Right lobe of liver (tissue), 6 donors: ENCODE results near the gene HDAC4. TPM values are rescaled to one million over a fixed set of nuclear protein-coding genes. Genes with fewer than 3 reads are reported as not detected.

Experiments
- ATAC-seq, 4 donors: fragments of 200-7000 bp; cut with Tn5 transposase; one replicate each; pipeline ENCODE4 v1.9.1; 2020; ENCODE audit warnings: mild to moderate bottlenecking in 4 of 4, moderate library complexity in 4 of 4
- DNase-seq, 3 donors: peaks; one replicate each; pipeline ENCODE4 v3.0.0-alpha.2; 2020
- H3K27ac ChIP-seq, 3 donors: fragments of 200-600 bp; one replicate each; pipeline ENCODE4 v1.8.0; 2022
- H3K27me3 ChIP-seq, 2 donors: fragments of 200-600 bp; one replicate each; pipeline ENCODE4 v1.8.0; 2022
- H3K36me3 ChIP-seq, 4 donors: fragments of 200-600 bp; sonication (generic) in 1 of 4; one replicate each; pipeline versions ENCODE4 v1.5.1 to v1.8.0; 2017 to 2022; ENCODE audit warnings: control low read depth in 1 of 4
- H3K4me1 ChIP-seq, 4 donors: fragments of 200-600 bp; sonication (generic) in 1 of 4; one replicate each; pipeline versions ENCODE4 v1.5.1 to v1.8.0; 2017 to 2022; ENCODE audit warnings: control low read depth in 1 of 4
- H3K4me3 ChIP-seq, 3 donors: fragments of 200-600 bp; one replicate each; pipeline ENCODE4 v1.8.0; 2022
- H3K9me3 ChIP-seq, 4 donors: fragments of 200-600 bp; sonication (generic) in 1 of 4; one replicate each; pipeline versions ENCODE4 v1.5.1 to v1.8.0; 2017 to 2022; ENCODE audit warnings: control low read depth in 1 of 4
- POLR2A ChIP-seq: fragments of 450-650 bp; IDR thresholded peaks from one replicate; pipeline ENCODE4 v1.6.1; 2017; ENCODE audit warnings: antibody characterized with exemption, mild to moderate bottlenecking
- WGBS: methylation state at CpG from one replicate; pipeline ENCODE4 v1.1.6; 2018; ENCODE audit warnings: low coverage, low lambda C conversion rate; ENCODE audit not compliant: insufficient coverage; ENCODE audit errors: missing lambda C conversion rate; 5-methylcytosine and 5-hydroxymethylcytosine counted together
- intact Hi-C, 2 donors: fragments of 100-400 bp; cut with DNase I; formaldehyde crosslinking; loops; one replicate each; pipeline versions ENCODE4 v1.11.2 to v1.14.1; 2022
- total RNA-seq, 6 experiments: library from RNA; depleted of rRNA in 2 of 6; stranded (reverse); fragments of >200 nt in 2 of 6; fragmentation: NEBNext Ultra II Directional in 3 of 6; extraction: Animal tissue kit (Norgen Biotek cat#: 25700) in 3 of 6; gene quantifications; one replicate each; pipeline versions ENCODE4 v1.1.0 to v1.2.4, GENCODE V29; 2016 to 2023
- TF ChIP-seq, protein P1 (sequence below), 4 donors: fragments of 200-600 bp in 3 of 4; fragments of 450-650 bp in 1 of 4; IDR thresholded peaks; one replicate each; pipeline versions ENCODE4 v1.5.1 to v1.8.0; 2016 to 2022; ENCODE audit warnings: antibody characterized with exemption in 4 of 4, mild to moderate bottlenecking in 2 of 4
- donor health status: DM: no; HTN: yes; CAD: no.
- donor health status: DM: no; HTN: no; CAD: no.
- donor health status: DM: no; HTN: no; CAD: no.
- donor health status: DM: no; HTN: yes; CAD: no.
- donor health status: DM: no; HTN: yes; CAD: no.

Gene HDAC4
- total RNA-seq, 6 experiments from 2014 or later = 8.9 to 22.4 (median 14.7) TPM

DNA sequence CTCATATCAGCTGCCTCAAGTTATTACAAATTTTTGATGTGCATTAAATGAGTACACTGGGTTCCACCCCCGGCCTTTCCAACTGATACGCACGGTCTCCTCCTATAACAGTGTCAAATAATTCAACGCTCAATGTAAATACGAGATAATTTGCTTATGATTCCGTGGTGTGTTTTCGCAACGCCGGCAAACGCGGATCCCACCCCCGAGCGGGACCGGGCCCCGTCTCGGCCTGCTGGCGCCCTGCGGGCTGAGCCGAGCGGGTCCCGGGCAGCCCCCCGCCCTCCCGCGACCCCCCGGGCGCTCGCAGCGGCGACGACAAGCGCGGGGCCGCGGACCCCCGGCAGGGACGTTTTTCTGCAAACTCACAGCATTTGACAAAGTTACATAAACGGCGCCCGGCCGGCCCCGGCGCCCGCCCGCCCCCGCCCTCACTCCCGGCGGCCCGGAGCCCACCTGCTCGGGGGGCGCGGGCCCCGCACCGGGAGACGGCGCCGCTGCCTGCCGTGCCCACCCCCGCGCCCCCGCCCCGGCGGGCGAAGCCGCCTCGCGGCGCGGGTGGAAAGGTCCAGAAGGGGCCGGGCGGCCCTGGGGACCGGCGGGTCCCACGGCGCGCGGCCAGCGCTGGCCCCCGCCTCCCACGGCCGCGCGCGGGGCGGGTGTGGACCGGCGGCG, 762 bp downstream of the HDAC4 start:
- peak overlapping the region in 1 of 3 donors; percentile 60 for H3K27ac ChIP-seq
- H3K4me3 ChIP-seq = peak overlapping the region; percentile 41 to 61 (median 55)
- DNase-seq (peak in 1 of 3 donors; percentile 50), ATAC-seq (no peak)
- under 1% methylated on average over 20 of the region's 87 CpGs for WGBS
- no peaks in the 10 kb centered on the region for H3K36me3 ChIP-seq
- no peaks in the 10 kb centered on the region for H3K4me1 ChIP-seq
- no peaks in the 10 kb centered on the region for H3K9me3 ChIP-seq
- no peaks in the 10 kb centered on the region for H3K27me3 ChIP-seq
- intact Hi-C loops = no loop called here
- TF ChIP-seq POLR2A = no peak
- TF ChIP-seq, protein P1, sequence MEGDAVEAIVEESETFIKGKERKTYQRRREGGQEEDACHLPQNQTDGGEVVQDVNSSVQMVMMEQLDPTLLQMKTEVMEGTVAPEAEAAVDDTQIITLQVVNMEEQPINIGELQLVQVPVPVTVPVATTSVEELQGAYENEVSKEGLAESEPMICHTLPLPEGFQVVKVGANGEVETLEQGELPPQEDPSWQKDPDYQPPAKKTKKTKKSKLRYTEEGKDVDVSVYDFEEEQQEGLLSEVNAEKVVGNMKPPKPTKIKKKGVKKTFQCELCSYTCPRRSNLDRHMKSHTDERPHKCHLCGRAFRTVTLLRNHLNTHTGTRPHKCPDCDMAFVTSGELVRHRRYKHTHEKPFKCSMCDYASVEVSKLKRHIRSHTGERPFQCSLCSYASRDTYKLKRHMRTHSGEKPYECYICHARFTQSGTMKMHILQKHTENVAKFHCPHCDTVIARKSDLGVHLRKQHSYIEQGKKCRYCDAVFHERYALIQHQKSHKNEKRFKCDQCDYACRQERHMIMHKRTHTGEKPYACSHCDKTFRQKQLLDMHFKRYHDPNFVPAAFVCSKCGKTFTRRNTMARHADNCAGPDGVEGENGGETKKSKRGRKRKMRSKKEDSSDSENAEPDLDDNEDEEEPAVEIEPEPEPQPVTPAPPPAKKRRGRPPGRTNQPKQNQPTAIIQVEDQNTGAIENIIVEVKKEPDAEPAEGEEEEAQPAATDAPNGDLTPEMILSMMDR (IDR thresholded peaks at IDR 0.05) = no peak

DNA sequence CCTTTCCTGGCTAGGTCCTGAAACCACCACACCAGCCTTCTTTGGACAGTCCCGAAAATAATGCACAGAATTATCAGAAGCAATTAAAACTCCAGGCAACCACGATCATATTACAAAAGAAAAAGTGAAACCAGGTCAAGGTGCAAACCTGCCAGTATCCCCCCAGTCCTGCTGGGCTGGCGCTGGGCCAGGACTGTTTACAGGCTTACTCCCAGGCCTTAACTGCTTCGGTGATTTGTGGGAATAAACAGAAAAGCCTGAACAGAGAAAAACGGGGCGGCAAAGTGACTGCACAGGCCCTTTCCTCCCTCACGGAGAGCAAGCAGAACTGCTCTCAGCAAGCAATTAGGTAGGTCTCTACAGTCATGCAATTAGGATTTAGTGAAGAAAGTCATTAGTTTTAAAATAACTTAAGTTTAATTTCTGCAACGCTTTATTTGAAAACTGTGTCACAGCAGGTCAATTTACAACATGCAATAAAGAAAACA, 1.3 kb downstream of the HDAC4 start:
- TF ChIP-seq, protein P1 (IDR thresholded peaks at IDR 0.05) = no peak
- TF ChIP-seq POLR2A = no peak
- no peak for ATAC-seq
- Histone ChIP-seq H3K27me3 (no peaks in the 10 kb centered on the region), H3K9me3 (no peaks in the 10 kb centered on the region), H3K4me1 (peaks cover 0 to under 1% (median 0%) of the 10 kb centered on the region in 4 donors), H3K27ac (peak overlapping the region in 1 of 3 donors; percentile 60), H3K4me3 (peak overlapping the region; percentile 41 to 61 (median 55)), H3K36me3 (no peaks in the 10 kb centered on the region)
- DNase-seq = peak in 2 of 3 donors; percentile 73 to 75
- intact Hi-C loops = no loop called here
- WGBS = 2% methylated on average over 8 of the region's 8 CpGs

DNA sequence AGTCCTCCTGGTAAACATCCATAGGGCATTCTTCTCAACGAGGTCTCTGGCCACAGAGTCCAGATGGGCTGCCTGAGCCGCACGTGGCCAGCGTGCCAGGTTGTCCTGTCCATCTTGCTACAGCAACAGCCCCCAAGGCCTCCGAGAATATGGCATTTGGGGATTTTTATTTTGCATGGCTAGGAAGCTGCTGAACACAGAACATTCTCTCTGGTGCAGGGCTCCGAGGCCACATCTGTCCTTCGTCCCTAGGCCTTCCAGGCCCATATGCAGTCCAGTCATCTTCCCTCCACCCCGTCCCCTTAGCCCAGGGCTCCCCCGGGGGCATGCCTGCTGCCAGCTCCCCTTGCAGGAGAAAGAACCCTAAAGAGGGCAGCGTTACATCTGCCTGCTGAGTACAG, 2.3 kb downstream of the HDAC4 start:
- DNase-seq (peak in 1 of 3 donors; percentile 42), ATAC-seq (no peak)
- no peaks in the 10 kb centered on the region for H3K9me3 ChIP-seq
- no peak overlapping the region for H3K27ac ChIP-seq
- H3K4me1 ChIP-seq = peaks cover 0 to 9% (median 1%) of the 10 kb centered on the region in 4 donors
- H3K27me3 ChIP-seq = no peaks in the 10 kb centered on the region
- TF ChIP-seq POLR2A = no peak
- TF ChIP-seq, protein P1 (IDR thresholded peaks at IDR 0.05) = no peak
- H3K36me3 ChIP-seq = no peaks in the 10 kb centered on the region
- no peak overlapping the region for H3K4me3 ChIP-seq
- intact Hi-C loops = no loop called here
- 84% methylated on average over 7 of the region's 10 CpGs for WGBS

DNA sequence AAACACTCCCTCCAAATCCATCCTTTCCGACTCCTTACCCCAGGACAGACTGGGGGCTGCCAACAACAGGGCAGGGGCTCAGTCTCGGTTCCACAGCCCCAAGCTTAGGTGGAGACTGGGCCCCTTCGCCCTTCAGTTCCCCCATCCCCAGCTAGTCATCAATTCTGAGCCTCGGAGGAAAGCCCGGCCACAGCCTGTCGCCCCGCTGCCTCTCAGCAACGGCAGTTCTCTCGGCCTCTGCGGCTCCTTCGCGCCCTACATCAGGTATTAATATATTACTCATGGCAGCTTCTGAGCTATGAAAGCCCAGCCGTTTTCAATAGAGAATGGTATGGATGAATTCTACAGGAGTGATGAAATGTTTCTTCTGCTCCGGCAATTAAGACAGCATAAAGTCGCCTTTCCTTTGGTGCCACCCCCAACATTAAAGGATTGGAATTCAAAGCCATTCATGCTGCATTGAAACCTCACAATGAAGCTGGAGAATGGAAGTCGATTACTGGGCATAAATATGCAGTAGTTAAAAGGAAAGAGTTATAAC, 2.8 kb downstream of the HDAC4 start:
- Histone ChIP-seq H3K9me3 (no peaks in the 10 kb centered on the region), H3K4me1 (peaks cover 0 to 10% (median 4%) of the 10 kb centered on the region in 4 donors), H3K36me3 (no peaks in the 10 kb centered on the region), H3K27me3 (no peaks in the 10 kb centered on the region), H3K4me3 (no peak overlapping the region), H3K27ac (no peak overlapping the region)
- WGBS = 81% methylated on average over 7 of the region's 16 CpGs
- no peak for ATAC-seq
- peak in 1 of 3 donors; percentile 29 for DNase-seq
- TF ChIP-seq, protein P1 (IDR thresholded peaks at IDR 0.05) = no peak
- no peak for TF ChIP-seq POLR2A
- intact Hi-C loops = no loop called here
